Myocyte (in vitro differentiated cells): ENCODE results near the gene MRNIP. TPM values are rescaled to one million over a fixed set of nuclear protein-coding genes. Genes with fewer than 3 reads are reported as not detected.
A peak's percentile ranks its signal among the peaks of the same experiment; 100 is the strongest.

Experiments
- DNase-seq: peaks from one replicate; pipeline ENCODE4 v3.0.0-alpha.2; 2012; ENCODE audit warnings: low read depth
- total RNA-seq: library from RNA; depleted of rRNA; stranded (reverse); fragments of >200 nt; gene quantifications from 2 replicates; pipeline ENCODE4 v1.2.3, GENCODE V29; 2014

Gene MRNIP
- total RNA-seq, 1 donor from 2014 or later = 22.5 TPM

- DNase-seq = no peak
Observed at GRCh38 chr5:179805070-179805528, 53.5 kb downstream of the MRNIP start.

GRCh38 chr5:179804555-179804947, 54.1 kb downstream of the MRNIP start:
- no peak for DNase-seq

GRCh38 chr5:179803651-179804554, 54.7 kb downstream of the MRNIP start:
- DNase-seq = no peak

GRCh38 chr5:179802950-179803562, 55.6 kb downstream of the MRNIP start:
- no peak for DNase-seq

GRCh38 chr5:179802207-179802883, 56.3 kb downstream of the MRNIP start:
- no peak for DNase-seq

- no peak for DNase-seq
Observed at GRCh38 chr5:179801304-179802206, 57.1 kb downstream of the MRNIP start.

GRCh38 chr5:179800696-179801201, 57.9 kb downstream of the MRNIP start:
- no peak for DNase-seq

- no peak for DNase-seq
Observed at GRCh38 chr5:179800071-179800695, 58.4 kb downstream of the MRNIP start.

- DNase-seq = no peak
Observed at GRCh38 chr5:179799644-179799973, 59.0 kb downstream of the MRNIP start.

GRCh38 chr5:179798771-179799643, 59.6 kb downstream of the MRNIP start:
- DNase-seq = no peak

- no peak for DNase-seq
Observed at GRCh38 chr5:179798144-179798770, 60.4 kb downstream of the MRNIP start.

GRCh38 chr5:179797741-179798140, 60.9 kb downstream of the MRNIP start:
- DNase-seq = no peak

GRCh38 chr5:179796877-179797608, 61.6 kb downstream of the MRNIP start:
- no peak for DNase-seq

- DNase-seq = peak; percentile 84
Observed at GRCh38 chr5:179795863-179796833, 62.5 kb downstream of the MRNIP start.

- no peak for DNase-seq
Observed at GRCh38 chr5:179795049-179795862, 63.4 kb downstream of the MRNIP start.

GRCh38 chr5:179794575-179794974, 64.0 kb downstream of the MRNIP start:
- no peak for DNase-seq
